Ramos (cell line): ENCODE results near the gene ZNF365.
"Not testable (repeated sequence)": the region's sequence is repeated elsewhere in the genome, so short reads cannot be mapped to it uniquely, and the experiment has no call there.

Source experiments
- in situ Hi-C: fragments of 300-500 bp; cut with MboI; formaldehyde crosslinking; loops from one replicate; pipeline ENCODE4 v1.14.3; 2022; ENCODE audit warnings: low sequenced_read_pairs; ENCODE audit not compliant: unreplicated experiment

ZNF365 gene

GRCh38 chr10:62376071-62377025 is 2.2 kb downstream of the ZNF365 start:
- in situ Hi-C loops: no loop called here

- in situ Hi-C loops: no loop called here
These were observed 2.9 kb downstream of the ZNF365 start for GRCh38 chr10:62377026-62377415.

GRCh38 chr10:62377966-62378365 is 3.8 kb downstream of the ZNF365 start:
- in situ Hi-C loops: no loop called here

- in situ Hi-C loops: not testable (repeated sequence)
These were observed 4.7 kb downstream of the ZNF365 start for GRCh38 chr10:62378877-62379276.

- in situ Hi-C loops: no loop called here
These were observed 5.2 kb downstream of the ZNF365 start for GRCh38 chr10:62379394-62379793.

GRCh38 chr10:62380016-62380415 is 5.8 kb downstream of the ZNF365 start:
- in situ Hi-C loops: no loop called here

GRCh38 chr10:62381385-62382102 is 7.4 kb downstream of the ZNF365 start:
- in situ Hi-C loops: no loop called here

GRCh38 chr10:62382831-62383230 is 8.7 kb downstream of the ZNF365 start:
- in situ Hi-C loops: no loop called here

- in situ Hi-C loops: no loop called here
These were observed 9.9 kb downstream of the ZNF365 start for GRCh38 chr10:62384057-62384446.

GRCh38 chr10:62384447-62385081 is 10.4 kb downstream of the ZNF365 start:
- in situ Hi-C loops: no loop called here

- in situ Hi-C loops: no loop called here
These were observed 12.5 kb downstream of the ZNF365 start for GRCh38 chr10:62386356-62387320.

GRCh38 chr10:62388328-62388727 is 14.2 kb downstream of the ZNF365 start:
- in situ Hi-C loops: no loop called here

GRCh38 chr10:62390497-62391176 is 16.5 kb downstream of the ZNF365 start:
- in situ Hi-C loops: no loop called here

- in situ Hi-C loops: no loop called here
These were observed 19.1 kb downstream of the ZNF365 start for GRCh38 chr10:62393237-62393636.

GRCh38 chr10:62394556-62395018 is 20.4 kb downstream of the ZNF365 start:
- in situ Hi-C loops: no loop called here

GRCh38 chr10:62395892-62396291 is 21.7 kb downstream of the ZNF365 start:
- in situ Hi-C loops: no loop called here

- in situ Hi-C loops: no loop called here
These were observed 22.7 kb downstream of the ZNF365 start for GRCh38 chr10:62396864-62397263.

- in situ Hi-C loops: no loop called here
These were observed 25.0 kb downstream of the ZNF365 start for GRCh38 chr10:62399211-62399610.

- in situ Hi-C loops: no loop called here
These were observed 28.3 kb downstream of the ZNF365 start for GRCh38 chr10:62402508-62402907.
